A204.1 (cell line): ENCODE measurements around the gene DENND5A.
"Not testable (repeated sequence)": the region's sequence is repeated elsewhere in the genome, so short reads cannot be mapped to it uniquely, and the experiment has no call there.

Source experiments
- FAIRE-seq: peaks from 2 replicates; lab custom pipeline; 2012; peaks lifted over from hg19 to GRCh38; lab: Jason Lieb, UNC

The DENND5A gene

GRCh38 chr11:9137293-9138132 lies 127.6 kb downstream of the DENND5A start:
- no peak for FAIRE-seq

GRCh38 chr11:9136741-9137140 lies 128.4 kb downstream of the DENND5A start:
- FAIRE-seq: no peak

GRCh38 chr11:9133956-9134355 lies 131.2 kb downstream of the DENND5A start:
- no peak for FAIRE-seq

- no peak for FAIRE-seq
These were observed 132.8 kb downstream of the DENND5A start for GRCh38 chr11:9132203-9132878.

- no peak for FAIRE-seq
These were observed 134.9 kb downstream of the DENND5A start for GRCh38 chr11:9130297-9130696.

- FAIRE-seq: no peak
These were observed 138.5 kb downstream of the DENND5A start for GRCh38 chr11:9126636-9127035.

- no peak for FAIRE-seq
These were observed 139.8 kb downstream of the DENND5A start for GRCh38 chr11:9125185-9125886.

- no peak for FAIRE-seq
These were observed 141.4 kb downstream of the DENND5A start for GRCh38 chr11:9123595-9124304.

- FAIRE-seq: no peak
These were observed 143.7 kb downstream of the DENND5A start for GRCh38 chr11:9121469-9121796.

- FAIRE-seq: no peak
These were observed 144.3 kb downstream of the DENND5A start for GRCh38 chr11:9120664-9121468.

GRCh38 chr11:9118277-9118676 lies 146.9 kb downstream of the DENND5A start:
- no peak for FAIRE-seq

- FAIRE-seq: no peak
These were observed 153.1 kb downstream of the DENND5A start for GRCh38 chr11:9112075-9112474.

GRCh38 chr11:9109858-9110731 lies 155.1 kb downstream of the DENND5A start:
- FAIRE-seq: no peak

- FAIRE-seq: no peak
These were observed 160.6 kb downstream of the DENND5A start for GRCh38 chr11:9104580-9104979.

- no peak for FAIRE-seq
These were observed 161.4 kb downstream of the DENND5A start for GRCh38 chr11:9103542-9104276.

GRCh38 chr11:9099617-9100016 lies 165.5 kb downstream of the DENND5A start:
- FAIRE-seq: no peak

- not testable (repeated sequence) for FAIRE-seq
These were observed 166.7 kb downstream of the DENND5A start for GRCh38 chr11:9098455-9098854.

GRCh38 chr11:9097186-9097943 lies 167.8 kb downstream of the DENND5A start:
- not testable (repeated sequence) for FAIRE-seq

GRCh38 chr11:9096427-9096826 lies 168.7 kb downstream of the DENND5A start:
- no peak for FAIRE-seq
